PC-9 (cell line): ENCODE measurements around the gene MSH3. TPM values are rescaled to one million over a fixed set of nuclear protein-coding genes. Genes with fewer than 3 reads are reported as not detected.
"Not testable (repeated sequence)": the region's sequence is repeated elsewhere in the genome, so short reads cannot be mapped to it uniquely, and the experiment has no call there.

Experiments
- BruUV-seq: library from RNA; stranded (reverse); fragments of 400-500 nt; replicated peaks from 2 replicates; lab custom pipeline; 2021; lab: Mats Ljungman, UMichigan
- CTCF ChIA-PET: fragments of 300-600 bp; sonication (Branson Sonifier 250); formaldehyde crosslinking; loops from one replicate; lab custom pipeline; 2022; ENCODE audit warnings: antibody characterized with exemption; lab: Charles Lee
- POLR2A ChIA-PET: fragments of 300-600 bp; sonication (Branson Sonifier 250); formaldehyde crosslinking; loops from one replicate; lab custom pipeline; 2022; ENCODE audit warnings: antibody characterized with exemption; ENCODE audit not compliant: unreplicated experiment; lab: Charles Lee
- DNase-seq, 2 experiments: peaks; one replicate each; pipeline versions ENCODE4 v3.0.0 to v3.0.0-alpha.2; 2015 to 2022; ENCODE audit warnings: mixed read lengths in 1 of 2
- H2AFZ ChIP-seq: fragments of 200-600 bp; sonication (generic); 2 replicates; pipeline ENCODE4 v1.8.1; 2017; ENCODE audit warnings: antibody characterized with exemption
- H3F3A ChIP-seq: fragments of 200-600 bp; sonication (generic); 2 replicates; pipeline ENCODE4 v1.8.1; 2017; ENCODE audit warnings: antibody characterized with exemption, mild to moderate bottlenecking, low read depth; ENCODE audit not compliant: insufficient read depth
- H3K27ac ChIP-seq: fragments of 200-600 bp; sonication (generic); 2 replicates; pipeline ENCODE4 v1.6.1; 2016; ENCODE audit warnings: mixed run types
- H3K27me3 ChIP-seq: fragments of 200-600 bp; sonication (generic); 2 replicates; pipeline ENCODE4 v1.6.1; 2016; ENCODE audit warnings: low read depth, mixed run types; ENCODE audit not compliant: insufficient read depth
- H3K36me3 ChIP-seq: fragments of 200-600 bp; sonication (generic); 2 replicates; pipeline ENCODE4 v1.6.1; 2016; ENCODE audit warnings: low read depth, mixed run types
- H3K4me1 ChIP-seq: fragments of 200-600 bp; sonication (generic); replicated peaks from 2 replicates; pipeline ENCODE4 v1.6.1; 2016; ENCODE audit warnings: mixed run types; ENCODE audit not compliant: insufficient read depth
- H3K4me2 ChIP-seq: fragments of 200-600 bp; sonication (generic); 2 replicates; pipeline ENCODE4 v1.6.1; 2017; ENCODE audit warnings: mixed run types
- H3K4me3 ChIP-seq: fragments of 200-600 bp; sonication (generic); 2 replicates; pipeline ENCODE4 v1.6.1; 2016; ENCODE audit warnings: mixed run types
- H3K79me2 ChIP-seq: fragments of 200-600 bp; sonication (generic); 2 replicates; pipeline ENCODE4 v1.6.1; 2017; ENCODE audit warnings: low read depth, mixed run types
- H3K9me2 ChIP-seq: fragments of 200-600 bp; sonication (generic); 2 replicates; pipeline ENCODE4 v1.8.1; 2017; ENCODE audit warnings: mild to moderate bottlenecking; ENCODE audit not compliant: insufficient read depth
- H3K9me3 ChIP-seq: fragments of 200-600 bp; sonication (generic); 2 replicates; pipeline ENCODE4 v1.8.1; 2016; ENCODE audit warnings: low read depth; ENCODE audit not compliant: insufficient read depth
- H4K20me1 ChIP-seq: fragments of 200-600 bp; sonication (generic); 2 replicates; pipeline ENCODE4 v1.8.1; 2017; ENCODE audit not compliant: insufficient read depth
- EZH2 ChIP-seq: fragments of 200-600 bp; sonication (generic); IDR thresholded peaks from 2 replicates; pipeline ENCODE4 v1.8.0; 2017; ENCODE audit warnings: antibody characterized with exemption, low read depth
- intact Hi-C: fragments of 100-400 bp; cut with micrococcal nuclease; formaldehyde crosslinking; loops from one replicate; pipeline ENCODE4 v1.10.0; 2022; ENCODE audit not compliant: unreplicated experiment
- total RNA-seq: library from RNA; stranded (reverse); gene quantifications from 2 replicates; pipeline ENCODE4 v1.2.3, GENCODE V29; 2021
- TF ChIP-seq, protein P1 (sequence below): fragments of 200-600 bp; sonication (generic); conservative IDR thresholded peaks from 2 replicates; pipeline ENCODE4 v1.6.1; 2017; ENCODE audit warnings: mixed run types, antibody characterized with exemption, mild to moderate bottlenecking, moderate library complexity

The MSH3 gene
- total RNA-seq, 1 experiment from 2014 or later: 16.9 TPM

DNA sequence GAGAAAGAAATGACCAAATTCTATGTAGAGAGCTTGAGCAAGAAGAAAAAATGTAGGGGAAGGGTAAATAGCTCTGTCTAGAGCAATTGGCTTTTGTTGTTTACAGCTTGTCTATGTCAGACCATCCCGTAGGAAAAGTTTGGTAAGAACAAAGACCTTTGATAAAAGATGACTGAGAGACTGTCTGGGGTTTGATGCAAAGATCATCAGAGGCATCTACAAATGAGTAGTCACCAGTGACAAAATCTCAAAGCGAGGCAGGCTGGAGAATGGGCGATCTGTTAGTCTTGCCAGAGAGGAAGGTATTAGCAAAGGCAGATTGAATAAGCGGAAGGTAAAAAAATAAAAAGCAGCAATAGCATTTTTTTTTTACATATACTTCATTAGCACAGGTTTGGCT is 180.7 kb downstream of the MSH3 start:
- CTCF ChIA-PET: no interaction called here
- Histone ChIP-seq H3K27ac (no peak overlapping the region), H3K4me2 (no peak overlapping the region), H3K27me3 (no peaks in the 10 kb centered on the region), H3K79me2 (no peaks in the 10 kb centered on the region), H3K9me3 (no peaks in the 10 kb centered on the region), H3F3A (no peaks in the 10 kb centered on the region), H3K4me3 (no peak overlapping the region), H4K20me1 (no peaks in the 10 kb centered on the region; the same call in 1 of the 2 replicates), H3K36me3 (no peaks in the 10 kb centered on the region), H3K4me1 (no peaks in the 10 kb centered on the region), H3K9me2 (no peaks in the 10 kb centered on the region), H2AFZ (no peak overlapping the region)
- POLR2A ChIA-PET: no interaction called here
- no TSS peak for BruUV-seq
- DNase-seq: no peak
- no peak for TF ChIP-seq EZH2
- TF ChIP-seq, protein P1, sequence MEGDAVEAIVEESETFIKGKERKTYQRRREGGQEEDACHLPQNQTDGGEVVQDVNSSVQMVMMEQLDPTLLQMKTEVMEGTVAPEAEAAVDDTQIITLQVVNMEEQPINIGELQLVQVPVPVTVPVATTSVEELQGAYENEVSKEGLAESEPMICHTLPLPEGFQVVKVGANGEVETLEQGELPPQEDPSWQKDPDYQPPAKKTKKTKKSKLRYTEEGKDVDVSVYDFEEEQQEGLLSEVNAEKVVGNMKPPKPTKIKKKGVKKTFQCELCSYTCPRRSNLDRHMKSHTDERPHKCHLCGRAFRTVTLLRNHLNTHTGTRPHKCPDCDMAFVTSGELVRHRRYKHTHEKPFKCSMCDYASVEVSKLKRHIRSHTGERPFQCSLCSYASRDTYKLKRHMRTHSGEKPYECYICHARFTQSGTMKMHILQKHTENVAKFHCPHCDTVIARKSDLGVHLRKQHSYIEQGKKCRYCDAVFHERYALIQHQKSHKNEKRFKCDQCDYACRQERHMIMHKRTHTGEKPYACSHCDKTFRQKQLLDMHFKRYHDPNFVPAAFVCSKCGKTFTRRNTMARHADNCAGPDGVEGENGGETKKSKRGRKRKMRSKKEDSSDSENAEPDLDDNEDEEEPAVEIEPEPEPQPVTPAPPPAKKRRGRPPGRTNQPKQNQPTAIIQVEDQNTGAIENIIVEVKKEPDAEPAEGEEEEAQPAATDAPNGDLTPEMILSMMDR: no peak
- intact Hi-C loops: no loop called here

DNA sequence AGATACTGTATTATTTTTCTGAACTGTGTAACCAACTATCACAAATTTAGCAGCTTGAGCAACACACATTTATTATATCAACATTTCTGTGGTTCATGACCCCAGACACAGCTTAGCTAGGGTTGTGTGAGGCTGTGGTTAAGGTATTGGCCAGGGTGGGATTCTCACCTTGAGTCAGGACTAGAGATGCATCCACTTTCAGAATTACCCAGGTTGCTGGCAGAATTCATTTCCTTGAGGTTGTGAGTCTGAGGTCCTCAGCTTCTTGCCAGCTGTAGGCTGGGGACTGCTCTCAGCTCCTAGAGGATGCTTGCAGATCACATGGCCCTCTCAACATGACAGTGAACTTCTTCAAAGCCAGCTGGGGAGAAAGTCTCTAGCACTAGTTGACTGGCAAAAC is 183.2 kb downstream of the MSH3 start:
- intact Hi-C loops: no loop called here
- H3F3A ChIP-seq: no peaks in the 10 kb centered on the region
- POLR2A ChIA-PET: no interaction called here

DNA sequence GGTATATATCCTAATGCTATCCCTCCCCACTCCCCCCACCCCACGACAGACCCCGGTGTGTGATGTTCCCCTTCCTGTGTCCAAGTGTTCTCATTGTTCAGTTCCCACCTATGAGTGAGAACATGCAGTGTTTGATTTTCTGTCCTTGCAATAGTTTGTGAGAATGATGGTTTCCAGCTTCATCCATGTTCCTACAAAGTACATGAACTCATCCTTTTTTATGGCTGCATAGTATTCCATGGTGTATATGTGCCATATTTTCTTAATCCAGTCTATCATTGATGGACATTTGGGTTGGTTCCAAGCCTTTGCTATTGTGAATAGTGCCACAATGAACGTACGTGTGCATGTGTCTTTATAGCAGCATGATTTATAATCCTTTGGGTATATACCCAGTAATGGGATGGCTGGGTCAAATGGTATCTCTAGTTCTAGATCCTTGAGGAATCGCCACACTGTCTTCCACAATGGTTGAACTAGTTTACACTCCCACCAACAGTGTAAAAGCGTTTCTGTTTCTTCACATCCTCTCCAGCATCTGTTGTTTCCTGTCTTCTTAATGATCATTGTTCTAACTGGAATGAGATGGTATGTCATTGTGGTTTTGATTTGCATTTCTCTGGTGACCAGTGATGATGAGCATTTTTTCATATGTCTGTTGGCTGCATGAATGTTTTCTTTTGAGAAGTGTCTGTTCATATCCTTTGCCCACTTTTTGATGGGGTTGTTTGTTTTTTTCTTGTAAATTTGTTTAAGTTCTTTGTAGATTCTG is 186.8 kb downstream of the MSH3 start:
- H3K36me3 ChIP-seq, POLR2A ChIA-PET, BruUV-seq, H3F3A ChIP-seq, H3K27me3 ChIP-seq, H4K20me1 ChIP-seq, H3K9me2 ChIP-seq, H3K9me3 ChIP-seq, H3K4me1 ChIP-seq, DNase-seq, H2AFZ ChIP-seq, intact Hi-C loops, CTCF ChIA-PET, H3K79me2 ChIP-seq, H3K27ac ChIP-seq, H3K4me2 ChIP-seq, H3K4me3 ChIP-seq: not testable (repeated sequence)

More for the DNA sequence above, 183.2 kb downstream of the MSH3 start:
- H3K9me3 ChIP-seq: no peaks in the 10 kb centered on the region
- no peak overlapping the region for H3K27ac ChIP-seq
- no peaks in the 10 kb centered on the region for H3K36me3 ChIP-seq
- no peak overlapping the region for H3K4me2 ChIP-seq
- H4K20me1 ChIP-seq: no peaks in the 10 kb centered on the region; the same call in 1 of the 2 replicates
- H3K9me2 ChIP-seq: no peaks in the 10 kb centered on the region
- CTCF ChIA-PET: interaction anchor here (0.6 kb wide), 1 partner anchor 74 kb away, joined by 3 read pairs; no protein-coding TSS in a partner anchor
- BruUV-seq: no TSS peak
- no peak overlapping the region for H2AFZ ChIP-seq
- no peak for DNase-seq
- H3K4me3 ChIP-seq: no peak overlapping the region
- TF ChIP-seq, protein P1: no peak
- TF ChIP-seq EZH2: no peak
- no peaks in the 10 kb centered on the region for H3K27me3 ChIP-seq
- H3K4me1 ChIP-seq: no peaks in the 10 kb centered on the region
- H3K79me2 ChIP-seq: no peaks in the 10 kb centered on the region

DNA sequence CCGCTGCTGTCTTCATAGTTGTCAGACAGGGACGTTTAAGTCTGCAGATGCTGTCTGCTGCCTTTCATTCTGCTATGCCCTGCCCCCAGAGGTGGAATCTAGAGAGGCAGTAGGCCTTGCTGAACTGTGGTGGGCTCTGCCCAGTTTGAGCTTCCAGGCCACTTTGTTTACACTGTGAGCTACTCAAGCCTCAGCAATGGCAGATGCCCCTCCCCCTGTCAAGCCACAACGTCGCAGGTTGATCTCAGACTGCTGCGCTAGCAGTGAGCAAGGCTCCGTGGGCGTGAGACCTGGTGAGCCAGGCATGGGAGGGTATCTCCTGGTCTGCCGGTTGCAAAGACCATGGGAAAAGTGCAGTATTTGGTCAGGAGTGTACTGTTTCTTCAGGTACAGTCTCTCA is 192.0 kb downstream of the MSH3 start:
- H3K9me2 ChIP-seq, H3K27ac ChIP-seq, H3K4me2 ChIP-seq, H2AFZ ChIP-seq, BruUV-seq, H3K27me3 ChIP-seq, H4K20me1 ChIP-seq, H3K4me3 ChIP-seq, H3F3A ChIP-seq, DNase-seq, H3K36me3 ChIP-seq, intact Hi-C loops, CTCF ChIA-PET, POLR2A ChIA-PET, H3K79me2 ChIP-seq, H3K4me1 ChIP-seq: not testable (repeated sequence)
- H3K9me3 ChIP-seq: peaks cover 17% of the 10 kb centered on the region

DNA sequence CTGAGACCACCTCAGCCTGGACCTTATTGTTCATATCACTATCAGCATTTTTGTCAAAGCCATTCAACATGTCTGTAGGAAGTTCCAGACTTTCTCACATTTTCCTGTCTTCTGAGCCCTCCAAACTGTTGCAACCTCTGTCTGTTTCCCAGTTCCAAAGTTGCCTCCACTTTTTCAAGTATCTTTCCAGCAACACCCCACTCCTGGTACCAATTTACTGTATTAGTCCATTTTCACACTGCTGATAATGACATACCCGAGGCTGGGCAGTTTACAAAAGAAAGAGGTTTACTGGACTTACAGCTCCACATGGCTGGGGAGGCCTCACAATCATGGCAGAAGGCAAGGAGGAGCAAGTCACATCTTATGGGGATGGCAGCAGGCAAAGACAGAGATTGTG is 195.7 kb downstream of the MSH3 start:
- H2AFZ ChIP-seq, H3K27ac ChIP-seq, POLR2A ChIA-PET, H3K9me2 ChIP-seq, H3K27me3 ChIP-seq, intact Hi-C loops, CTCF ChIA-PET, H4K20me1 ChIP-seq, H3K4me2 ChIP-seq, H3F3A ChIP-seq, H3K4me3 ChIP-seq, H3K36me3 ChIP-seq, BruUV-seq, H3K79me2 ChIP-seq, DNase-seq: not testable (repeated sequence)
- Histone ChIP-seq H3K9me3 (peaks cover 17% of the 10 kb centered on the region), H3K4me1 (peaks cover 11% of the 10 kb centered on the region; the same call in 1 of the 2 replicates)
